Measurements from ENCODE around the gene THAP7. TPM values are rescaled to one million over a fixed set of nuclear protein-coding genes. Genes with fewer than 3 reads are reported as not detected.

The THAP7 gene
- total and polyA plus RNA-seq, 2 donors (not counting 3 experiments of a cell fraction or from before 2014, with no cell fraction given): 13.5 to 24.4 TPM

- intact Hi-C loops (cut with micrococcal nuclease): no loop called here
- CTCF ChIA-PET: interaction anchor here (1.2 to 2.8 kb wide), 3 partner anchors 7 to 20 kb away, joined by 4 to 13 read pairs (median 5); partner anchors contain the start of gene LZTR1
- POLR2A ChIA-PET: no interaction called here
These were observed 27.5 kb downstream of the THAP7 start for GRCh38 chr22:20974336-20974955.

More at GRCh38 chr22:20974336-20974955, 27.5 kb downstream of the THAP7 start:
- Histone ChIP-seq H4K20me1 (replicated peaks; ENCODE audit: control insufficient read depth, extremely low read depth, insufficient read depth, low read length) (no peaks in the 10 kb centered on the region), H3K36me3 (ENCODE audit: control insufficient read depth in 2 of 2, extremely low read depth in 1 of 2, insufficient read depth in 2 of 2, low read length in 2 of 2) (no peaks in the 10 kb centered on the region), H3K79me2 (ENCODE audit: control insufficient read depth, insufficient read depth, low read length) (no peaks in the 10 kb centered on the region), H3K9me3 (replicated peaks; ENCODE audit: control insufficient read depth, insufficient read depth, low read length) (peaks cover 5% of the 10 kb centered on the region), H2AFZ (ENCODE audit: low read depth, low read length) (no peak overlapping the region), H3K27me3 (ENCODE audit: control insufficient read depth in 2 of 2, insufficient read depth in 2 of 2, low read length in 2 of 2) (no peaks in the 10 kb centered on the region), H3K27ac (ENCODE audit: insufficient read depth, low read depth, low read length) (no peak overlapping the region), H3K9ac (replicated peaks; ENCODE audit: extremely low read depth, insufficient read depth, low read length) (no peak overlapping the region), H3K4me2 (ENCODE audit: insufficient read depth, low read length) (no peak overlapping the region), H3K4me3 (replicated peaks in 1 of 3; ENCODE audit: insufficient read depth in 1 of 3, low read depth in 1 of 3, low read length in 3 of 3) (no peak overlapping the region), H3K4me1 (ENCODE audit: control insufficient read depth, extremely low read depth, insufficient read depth, low read length) (peaks cover 3% of the 10 kb centered on the region), H3K9me1 (replicated peaks; ENCODE audit: control insufficient read depth, extremely low read depth, insufficient read depth, low read length) (no peaks in the 10 kb centered on the region)
- TF ChIP-seq JUN (IDR thresholded peaks at IDR 0.05; ENCODE audit: borderline replicate concordance, insufficient read depth, insufficient read length, low read depth): no peak
- TF ChIP-seq FOS (IDR thresholded peaks at IDR 0.05; ENCODE audit: borderline replicate concordance, insufficient read depth, low read length): no peak
- no peak for TF ChIP-seq CTCF (IDR thresholded peaks at IDR 0.05; ENCODE audit: extremely low read depth in 1 of 2, insufficient read depth in 1 of 2, low read depth in 1 of 2, low read length in 2 of 2)
- no peak for TF ChIP-seq MYC (IDR thresholded peaks at IDR 0.05; ENCODE audit: low read depth, low read length)
- no peak for TF ChIP-seq EZH2 (IDR thresholded peaks at IDR 0.05; ENCODE audit: borderline replicate concordance, low read depth, low read length, severe bottlenecking)
- TF ChIP-seq MAX (IDR thresholded peaks at IDR 0.05; ENCODE audit: insufficient read depth, insufficient read length): no peak
- TF ChIP-seq POLR2AphosphoS5 (IDR thresholded peaks at IDR 0.05; ENCODE audit: insufficient read depth, low read depth, low read length): no peak
- no peak for TF ChIP-seq POLR2A (IDR thresholded peaks at IDR 0.05; ENCODE audit: low read depth, low read length)
- TF ChIP-seq GATA2 (IDR thresholded peaks at IDR 0.05; ENCODE audit: insufficient read depth, insufficient read length, low read depth, low read length): no peak
- dilution Hi-C loops (cut with MboI; ENCODE audit: extremely low pct_ligation_motif_present, low sequenced_read_pairs): no loop called here
- no peak for FAIRE-seq
- DNase-seq (ENCODE audit: low read depth, low spot score): no peak
- BruUV-seq (replicated peaks): no TSS peak

All from endothelial cell of umbilical vein (primary cell).